Gastrocnemius medialis (tissue), 4 donors: ENCODE measurements around the gene OBSCN.

Source experiments
- POLR2A ChIP-seq, 2 donors: fragments of 450-650 bp; IDR thresholded peaks; one replicate each; pipeline ENCODE4 v1.6.1; 2017; ENCODE audit warnings: antibody characterized with exemption in 2 of 2, mild to moderate bottlenecking in 2 of 2, moderate library complexity in 2 of 2
- TF ChIP-seq, protein P1 (sequence below), 5 experiments: fragments of 450-650 bp in 3 of 5; fragments of 200-600 bp in 2 of 5; sonication (generic) in 2 of 5; IDR thresholded peaks in 4 of 5; conservative IDR thresholded peaks in 1 of 5; 1 replicate in 4 of 5; 2 replicates in 1 of 5; pipeline ENCODE4 v1.5.1; 2016 to 2019; ENCODE audit warnings: antibody characterized with exemption in 5 of 5, mild to moderate bottlenecking in 3 of 5, moderate library complexity in 3 of 5

- TF ChIP-seq, protein P1, sequence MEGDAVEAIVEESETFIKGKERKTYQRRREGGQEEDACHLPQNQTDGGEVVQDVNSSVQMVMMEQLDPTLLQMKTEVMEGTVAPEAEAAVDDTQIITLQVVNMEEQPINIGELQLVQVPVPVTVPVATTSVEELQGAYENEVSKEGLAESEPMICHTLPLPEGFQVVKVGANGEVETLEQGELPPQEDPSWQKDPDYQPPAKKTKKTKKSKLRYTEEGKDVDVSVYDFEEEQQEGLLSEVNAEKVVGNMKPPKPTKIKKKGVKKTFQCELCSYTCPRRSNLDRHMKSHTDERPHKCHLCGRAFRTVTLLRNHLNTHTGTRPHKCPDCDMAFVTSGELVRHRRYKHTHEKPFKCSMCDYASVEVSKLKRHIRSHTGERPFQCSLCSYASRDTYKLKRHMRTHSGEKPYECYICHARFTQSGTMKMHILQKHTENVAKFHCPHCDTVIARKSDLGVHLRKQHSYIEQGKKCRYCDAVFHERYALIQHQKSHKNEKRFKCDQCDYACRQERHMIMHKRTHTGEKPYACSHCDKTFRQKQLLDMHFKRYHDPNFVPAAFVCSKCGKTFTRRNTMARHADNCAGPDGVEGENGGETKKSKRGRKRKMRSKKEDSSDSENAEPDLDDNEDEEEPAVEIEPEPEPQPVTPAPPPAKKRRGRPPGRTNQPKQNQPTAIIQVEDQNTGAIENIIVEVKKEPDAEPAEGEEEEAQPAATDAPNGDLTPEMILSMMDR (IDR thresholded peaks at IDR 0.05 in 4 of 5, conservative IDR thresholded peaks at IDR 0.05 in 1 of 5): no peak
- TF ChIP-seq POLR2A (IDR thresholded peaks at IDR 0.05): no peak
Observed at GRCh38 chr1:228303596-228303995, 95.8 kb downstream of the OBSCN start.
